ENCODE results near the gene PGPEP1.
A peak's percentile ranks its signal among the peaks of the same experiment; 100 is the strongest.
"Not testable (repeated sequence)": the region's sequence is repeated elsewhere in the genome, so short reads cannot be mapped to it uniquely, and the experiment has no call there.

The PGPEP1 gene

DNA sequence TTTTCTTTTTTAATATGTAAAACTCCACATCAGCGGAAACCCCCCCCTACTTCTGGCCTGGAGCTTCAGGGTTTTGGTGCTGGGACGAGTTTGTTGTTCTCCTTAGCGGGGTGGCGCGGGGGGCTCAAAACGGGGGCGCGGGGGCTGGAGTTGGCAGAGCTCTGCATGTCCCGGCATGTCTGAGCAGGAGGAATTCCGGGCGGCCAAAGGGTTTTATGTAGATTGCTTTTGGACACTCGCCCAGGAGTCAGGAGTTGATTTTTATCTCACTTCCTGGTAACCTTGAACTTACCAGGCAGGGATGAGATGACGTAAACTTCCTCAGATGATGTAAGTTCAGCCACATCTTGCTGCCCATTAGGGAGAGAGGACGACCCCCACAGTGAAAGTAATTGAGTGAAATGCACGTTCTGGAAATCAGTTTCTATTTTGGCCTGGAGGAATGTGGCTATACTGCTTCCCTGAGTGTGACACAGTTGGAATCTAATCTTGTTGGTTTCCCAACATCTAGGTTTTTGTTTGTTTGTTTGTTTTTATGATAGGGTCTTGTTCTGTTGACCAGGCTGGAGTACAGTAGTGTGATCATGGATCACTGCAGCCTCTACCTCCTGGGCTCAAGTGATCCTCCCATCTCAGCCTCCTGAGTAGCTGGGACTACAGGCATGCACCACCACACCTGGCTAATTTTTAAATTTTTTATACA, 24.6 kb downstream of the PGPEP1 start:
- DNase-seq (ENCODE audit: low read depth), result no peak

DNA sequence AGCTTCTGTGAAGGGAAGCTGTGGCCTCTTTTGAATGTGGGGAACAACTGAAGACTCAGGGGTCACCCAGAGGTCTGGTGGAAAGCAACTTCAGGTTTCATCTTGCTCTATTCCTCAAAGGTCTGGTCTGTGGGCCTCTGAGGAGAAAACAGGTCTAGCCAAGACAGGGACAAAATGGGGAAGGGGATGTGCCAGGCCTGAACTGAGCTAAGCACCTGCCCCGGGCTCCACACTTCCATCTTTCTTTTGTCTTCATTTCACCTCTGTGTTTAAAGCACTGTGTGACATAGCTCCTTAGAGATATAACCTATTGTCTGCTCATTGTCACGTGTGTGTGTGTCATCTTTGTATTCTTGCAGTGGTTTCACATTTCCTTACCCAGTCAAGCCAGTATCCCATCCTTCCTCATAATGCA, 25.6 kb downstream of the PGPEP1 start:
- no peak for DNase-seq (ENCODE audit: low read depth)

DNA sequence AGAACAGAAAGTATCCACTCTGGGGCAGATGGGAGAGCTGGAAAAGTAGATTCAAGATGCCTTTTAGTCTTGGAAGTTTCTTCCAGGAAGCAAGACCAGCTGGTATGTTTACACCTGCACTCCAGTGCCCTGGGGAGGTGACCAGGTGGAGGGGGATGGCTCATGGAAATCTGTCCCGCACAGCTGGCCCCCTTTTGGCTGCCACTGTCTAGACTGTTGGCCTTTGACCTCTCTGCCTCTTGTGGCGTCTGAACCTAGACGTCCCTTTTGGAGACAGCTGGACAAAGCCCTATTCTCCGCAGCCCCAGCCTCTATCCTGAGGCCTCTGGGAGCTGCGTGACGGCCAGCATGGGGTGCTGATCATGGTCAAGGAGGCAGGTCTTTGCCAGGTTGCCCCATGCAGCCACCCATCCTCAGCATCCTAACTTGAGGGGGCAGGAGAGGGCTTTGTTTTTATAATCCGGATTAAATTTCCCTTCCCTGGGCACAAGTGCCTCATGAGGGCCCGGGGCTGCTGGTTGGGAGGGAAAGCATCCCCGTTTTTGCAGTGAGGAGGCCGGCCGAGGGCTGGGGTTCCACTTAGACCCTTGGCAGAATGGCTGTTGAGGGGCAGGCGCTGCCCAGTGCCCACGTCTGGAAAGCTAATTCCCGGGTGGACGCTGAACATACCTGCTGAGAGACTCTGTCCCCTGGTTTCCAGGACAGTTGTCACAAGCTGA, 28.3 kb downstream of the PGPEP1 start:
- DNase-seq (ENCODE audit: low read depth), result no peak

DNA sequence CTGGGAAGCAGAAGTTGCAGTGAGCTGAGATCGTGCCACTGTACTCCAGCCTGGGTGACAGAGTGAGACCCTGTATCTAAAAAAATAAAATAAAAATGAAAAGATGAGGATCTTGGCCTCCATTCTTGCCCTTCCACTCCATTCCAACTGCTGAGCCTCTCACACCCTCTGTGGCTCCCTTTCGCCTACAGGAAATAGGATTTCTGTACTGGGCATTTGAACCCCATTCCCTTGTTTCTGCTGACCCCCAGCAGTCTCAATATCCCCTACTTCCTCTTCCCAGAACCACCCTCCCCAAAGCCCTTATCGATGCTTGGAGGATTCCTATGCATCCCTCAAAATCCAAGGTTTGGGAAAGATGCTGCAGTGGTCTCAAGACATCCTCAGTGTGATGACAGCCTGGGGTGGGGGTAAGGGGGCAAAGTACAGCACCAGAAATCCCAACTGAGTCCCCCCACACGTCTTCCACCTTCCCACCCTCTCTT, 33.1 kb downstream of the PGPEP1 start:
- no peak for DNase-seq (ENCODE audit: low read depth)

DNA sequence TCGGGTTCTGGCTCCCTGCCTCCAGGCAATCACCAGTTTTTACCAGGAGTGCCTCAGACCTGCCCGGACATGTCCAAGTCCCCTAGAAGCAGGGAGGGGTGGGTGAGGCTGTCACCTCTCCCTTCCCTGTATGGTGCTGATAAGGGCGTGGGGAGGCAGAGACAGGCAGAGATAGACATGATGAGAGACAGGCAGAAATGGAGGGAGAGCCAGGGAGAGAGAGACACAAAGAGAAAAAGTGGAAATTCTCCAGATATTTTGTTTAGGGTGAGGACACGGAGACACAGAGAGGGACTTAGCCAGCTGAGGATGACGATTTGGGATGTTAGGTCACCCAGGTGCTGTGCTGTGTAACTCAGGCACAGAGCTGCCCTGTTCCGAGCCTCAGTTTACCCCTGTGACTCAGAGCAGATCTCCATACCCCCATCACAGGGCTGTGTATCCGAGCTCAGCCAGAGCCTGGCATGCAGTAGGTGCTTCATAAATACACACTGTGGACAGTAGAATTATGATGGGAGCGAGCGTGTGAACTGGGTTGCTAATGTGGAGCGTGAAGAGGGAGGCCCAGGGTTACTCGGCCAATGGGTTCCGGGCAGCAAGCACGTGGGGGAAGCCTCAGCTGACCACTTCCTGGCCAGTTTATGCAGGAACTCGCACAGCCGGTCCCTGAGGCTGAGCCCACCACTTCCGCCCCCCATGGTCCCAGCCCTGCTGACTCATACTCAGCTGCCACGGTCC, 33.7 kb downstream of the PGPEP1 start:
- DNase-seq (ENCODE audit: low read depth), result peak; percentile 64

DNA sequence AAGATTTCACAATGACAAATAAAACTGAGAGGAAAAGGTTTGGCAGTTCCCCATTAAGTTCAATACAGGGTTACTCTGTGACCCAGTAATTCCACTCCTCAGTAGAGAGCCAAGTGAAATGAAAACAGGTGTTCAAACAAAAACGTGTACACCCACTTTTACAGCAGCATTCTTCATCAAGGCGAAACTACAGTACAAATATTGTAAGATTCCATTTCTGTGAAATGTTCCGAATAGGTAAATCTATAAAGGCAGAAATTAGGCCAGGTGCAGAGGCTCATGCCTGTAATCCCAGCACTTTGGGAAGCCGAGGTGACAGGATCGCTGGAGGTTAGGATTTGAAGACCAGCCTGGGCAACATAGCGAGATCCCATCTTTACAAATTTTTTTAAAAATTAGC, 36.6 kb downstream of the PGPEP1 start:
- DNase-seq (ENCODE audit: low read depth), result no peak

DNA sequence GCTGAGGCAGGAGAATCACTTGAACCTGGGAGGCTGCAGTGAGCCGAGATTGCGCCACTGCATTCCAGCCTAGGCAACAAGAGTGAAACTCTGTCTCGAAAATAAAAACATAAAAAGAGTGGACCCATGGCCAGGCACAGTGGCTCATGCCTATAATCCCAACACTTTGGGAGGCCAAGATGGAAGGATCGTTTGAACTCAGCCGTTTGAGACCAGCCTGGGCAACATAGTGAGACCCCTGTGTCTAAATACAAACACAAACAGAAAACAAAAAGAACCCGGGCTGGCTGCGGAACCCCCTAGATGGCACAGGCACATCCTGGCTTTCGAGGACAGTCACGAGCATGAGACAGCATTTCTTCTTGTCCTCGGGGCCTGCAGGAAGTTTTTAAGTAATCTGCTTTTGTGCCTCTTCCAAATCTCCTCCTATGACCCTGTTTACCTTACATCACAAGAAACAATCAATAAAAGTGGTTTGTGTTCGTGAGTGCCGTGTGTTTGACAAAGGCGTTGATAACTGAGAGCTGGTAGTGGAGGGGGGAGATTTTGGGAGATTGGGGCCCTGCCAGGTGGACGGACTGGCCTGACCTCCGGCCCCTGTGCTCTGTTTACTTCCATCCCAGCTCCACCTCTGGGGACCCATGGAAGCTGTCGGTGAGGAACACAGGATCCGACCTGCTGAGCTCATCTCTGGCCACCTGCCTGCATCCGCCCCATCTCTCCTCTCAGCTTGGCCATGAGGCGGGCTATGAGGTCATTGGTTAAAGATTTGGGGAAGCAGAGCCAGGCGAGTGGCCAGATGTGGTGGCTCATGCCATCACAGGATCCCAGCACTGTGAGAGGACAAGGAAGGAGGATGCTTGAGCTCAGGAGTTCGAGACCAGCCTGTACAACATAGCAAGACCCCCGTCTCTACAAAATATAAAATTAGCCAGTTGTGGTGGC, 39.7 kb downstream of the PGPEP1 start:
- DNase-seq (ENCODE audit: low read depth), result no peak

DNA sequence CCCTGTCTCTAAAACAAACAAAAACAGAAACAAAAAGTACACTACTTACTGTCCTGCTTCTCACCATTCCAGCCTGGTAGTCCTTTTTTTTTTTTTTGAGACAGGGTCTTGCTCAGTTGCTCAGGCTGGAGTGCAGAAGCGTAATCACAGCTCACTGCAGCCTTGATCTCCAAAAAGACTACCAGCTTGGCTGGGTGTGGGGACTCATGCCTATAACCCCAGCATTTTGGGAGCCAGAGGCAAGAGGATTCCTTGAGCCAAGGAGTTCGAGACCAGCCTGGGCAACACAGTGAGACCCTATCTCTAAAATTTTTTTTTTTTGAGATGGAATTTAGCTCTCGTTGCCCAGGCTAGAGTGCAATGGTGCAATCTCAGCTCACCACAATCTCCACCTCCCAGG, 40.4 kb downstream of the PGPEP1 start:
- DNase-seq (ENCODE audit: low read depth), result no peak

DNA sequence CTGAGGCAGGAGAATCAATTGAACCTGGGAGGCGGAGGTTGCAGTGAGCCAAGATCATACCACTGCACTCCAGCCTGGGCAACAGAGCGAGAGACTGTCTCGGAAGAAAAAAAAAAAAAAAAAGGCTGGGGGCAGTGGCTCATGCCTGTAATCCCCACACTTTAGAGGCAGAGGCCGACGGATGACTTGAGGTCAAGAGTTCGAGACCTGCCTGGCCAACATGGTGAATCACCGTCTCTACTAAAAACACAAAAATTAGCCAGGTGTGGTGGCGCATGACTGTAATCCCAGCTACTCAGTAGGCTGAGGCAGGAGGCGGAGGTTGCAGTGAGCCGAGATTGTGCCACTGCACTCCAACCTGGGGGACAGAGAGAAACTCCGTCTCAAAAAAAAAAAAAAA, 43.2 kb downstream of the PGPEP1 start:
- DNase-seq (ENCODE audit: low read depth), result not testable (repeated sequence)

DNA sequence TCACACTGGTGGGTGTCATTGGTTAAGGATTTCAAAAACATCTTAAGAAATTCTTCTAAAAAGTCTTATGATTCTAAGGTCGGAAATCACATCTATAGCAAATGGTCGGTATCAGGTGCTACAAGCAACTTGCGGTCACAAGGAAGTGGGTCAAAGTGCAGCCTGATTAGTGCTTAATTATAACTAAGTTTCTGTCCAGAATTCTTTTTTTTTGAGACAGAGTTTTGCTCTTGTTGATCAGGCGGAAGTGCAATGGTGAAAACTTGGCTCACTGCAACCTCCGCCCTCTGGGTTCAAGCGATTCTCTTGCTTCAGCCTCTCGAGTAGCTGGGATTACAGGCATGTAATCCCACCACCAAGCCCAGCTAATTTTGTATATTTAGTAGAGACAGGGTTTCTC, 44.4 kb downstream of the PGPEP1 start:
- no peak for DNase-seq (ENCODE audit: low read depth)

DNA sequence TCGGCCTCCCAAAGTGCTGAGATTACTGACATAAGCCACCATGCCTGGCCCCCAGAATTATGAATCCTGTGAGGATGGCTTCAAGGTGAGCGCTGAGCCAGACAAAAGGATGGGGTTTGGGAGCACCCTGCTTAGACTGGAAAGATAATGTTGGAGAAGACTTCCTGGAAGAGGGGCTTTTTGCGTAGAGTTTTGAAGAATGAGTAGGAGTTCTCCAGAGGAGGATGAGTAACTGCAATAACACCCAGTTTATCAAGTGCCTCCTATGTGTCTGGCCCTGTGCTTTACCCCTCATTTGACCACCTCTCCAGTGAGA, 44.9 kb downstream of the PGPEP1 start:
- DNase-seq (ENCODE audit: low read depth), result no peak

DNA sequence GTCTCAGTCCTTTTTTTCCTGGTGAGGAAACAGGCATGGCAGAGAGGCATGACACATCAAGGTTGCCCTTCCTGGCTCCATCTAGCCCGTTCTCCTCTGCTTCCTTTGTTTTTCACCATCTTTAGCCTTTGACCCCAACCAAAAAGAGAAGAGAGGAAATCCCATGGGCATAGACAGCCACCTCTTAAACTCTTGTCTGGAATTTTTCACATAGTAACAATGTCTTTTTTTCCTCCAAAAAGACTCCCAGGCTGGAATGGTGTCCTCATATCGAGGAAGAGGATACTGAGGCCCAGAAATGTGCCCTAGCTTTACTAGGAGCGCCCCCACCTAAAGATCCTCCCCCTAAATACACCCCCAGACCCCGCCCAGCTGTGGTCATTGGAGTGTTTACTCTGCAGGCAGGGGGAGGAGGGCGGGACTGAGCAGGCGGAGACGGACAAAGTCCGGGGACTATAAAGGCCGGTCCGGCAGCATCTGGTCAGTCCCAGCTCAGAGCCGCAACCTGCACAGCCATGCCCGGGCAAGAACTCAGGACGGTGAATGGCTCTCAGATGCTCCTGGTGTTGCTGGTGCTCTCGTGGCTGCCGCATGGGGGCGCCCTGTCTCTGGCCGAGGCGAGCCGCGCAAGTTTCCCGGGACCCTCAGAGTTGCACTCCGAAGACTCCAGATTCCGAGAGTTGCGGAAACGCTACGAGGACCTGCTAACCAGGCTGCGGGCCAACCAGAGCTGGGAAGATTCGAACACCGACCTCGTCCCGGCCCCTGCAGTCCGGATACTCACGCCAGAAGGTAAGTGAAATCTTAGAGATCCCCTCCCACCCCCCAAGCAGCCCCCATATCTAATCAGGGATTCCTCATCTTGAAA, 45.5 kb downstream of the PGPEP1 start, which contains the start of gene GDF15:
TSS of gene GDF15 (plus strand) at position 484 of the 868 bp plus-strand sequence. CDS start at position 516, 32 bp downstream.
- no peak for DNase-seq (ENCODE audit: low read depth)

DNA sequence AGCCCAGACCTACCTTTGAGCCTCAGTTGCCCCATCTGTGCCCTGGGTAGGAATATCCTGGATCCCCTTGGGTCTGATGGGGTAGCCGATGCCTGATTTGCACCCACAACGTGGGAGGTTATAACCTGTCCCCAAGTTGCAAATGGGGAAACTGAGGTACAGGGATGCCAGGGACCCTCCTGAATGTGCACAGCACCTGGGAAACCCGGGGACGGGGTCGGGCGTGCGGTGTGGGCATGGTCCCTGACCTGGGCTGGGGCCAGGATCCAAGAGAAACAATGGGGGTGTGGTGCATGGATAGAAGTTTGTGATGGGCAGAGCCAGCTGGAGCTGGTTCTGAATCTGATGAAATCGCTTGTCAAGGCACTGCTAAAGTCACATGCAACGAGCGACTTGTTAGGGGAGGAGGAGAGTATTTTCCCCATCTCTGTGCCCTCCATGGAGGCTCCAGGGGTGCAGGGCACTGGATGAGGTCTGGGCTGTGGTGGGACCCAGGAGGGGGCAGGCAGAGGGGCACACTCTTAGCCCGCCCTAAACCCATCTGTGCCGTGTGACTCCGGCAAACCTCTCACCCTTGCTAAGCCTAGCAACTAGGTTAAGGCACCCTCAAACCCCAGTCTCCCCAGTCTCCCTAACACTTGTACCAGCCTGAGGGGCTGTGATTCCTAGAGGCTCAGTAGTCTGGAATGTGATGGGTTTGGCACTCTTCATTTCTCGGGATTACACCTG, 46.3 kb downstream of the PGPEP1 start:
- no peak for DNase-seq (ENCODE audit: low read depth)

DNA sequence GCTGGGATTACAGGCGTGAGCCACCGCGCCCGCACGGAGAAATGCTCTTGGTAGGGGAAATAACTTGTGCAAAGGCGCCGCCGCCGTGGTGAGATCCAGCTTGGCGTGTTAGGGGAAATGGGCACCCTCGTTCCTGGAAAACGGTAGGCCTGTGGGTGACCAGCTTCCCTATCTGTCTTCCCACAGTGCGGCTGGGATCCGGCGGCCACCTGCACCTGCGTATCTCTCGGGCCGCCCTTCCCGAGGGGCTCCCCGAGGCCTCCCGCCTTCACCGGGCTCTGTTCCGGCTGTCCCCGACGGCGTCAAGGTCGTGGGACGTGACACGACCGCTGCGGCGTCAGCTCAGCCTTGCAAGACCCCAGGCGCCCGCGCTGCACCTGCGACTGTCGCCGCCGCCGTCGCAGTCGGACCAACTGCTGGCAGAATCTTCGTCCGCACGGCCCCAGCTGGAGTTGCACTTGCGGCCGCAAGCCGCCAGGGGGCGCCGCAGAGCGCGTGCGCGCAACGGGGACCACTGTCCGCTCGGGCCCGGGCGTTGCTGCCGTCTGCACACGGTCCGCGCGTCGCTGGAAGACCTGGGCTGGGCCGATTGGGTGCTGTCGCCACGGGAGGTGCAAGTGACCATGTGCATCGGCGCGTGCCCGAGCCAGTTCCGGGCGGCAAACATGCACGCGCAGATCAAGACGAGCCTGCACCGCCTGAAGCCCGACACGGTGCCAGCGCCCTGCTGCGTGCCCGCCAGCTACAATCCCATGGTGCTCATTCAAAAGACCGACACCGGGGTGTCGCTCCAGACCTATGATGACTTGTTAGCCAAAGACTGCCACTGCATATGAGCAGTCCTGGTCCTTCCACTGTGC, 47.9 kb downstream of the PGPEP1 start:
- peak; percentile 72 for DNase-seq (ENCODE audit: low read depth)

DNA sequence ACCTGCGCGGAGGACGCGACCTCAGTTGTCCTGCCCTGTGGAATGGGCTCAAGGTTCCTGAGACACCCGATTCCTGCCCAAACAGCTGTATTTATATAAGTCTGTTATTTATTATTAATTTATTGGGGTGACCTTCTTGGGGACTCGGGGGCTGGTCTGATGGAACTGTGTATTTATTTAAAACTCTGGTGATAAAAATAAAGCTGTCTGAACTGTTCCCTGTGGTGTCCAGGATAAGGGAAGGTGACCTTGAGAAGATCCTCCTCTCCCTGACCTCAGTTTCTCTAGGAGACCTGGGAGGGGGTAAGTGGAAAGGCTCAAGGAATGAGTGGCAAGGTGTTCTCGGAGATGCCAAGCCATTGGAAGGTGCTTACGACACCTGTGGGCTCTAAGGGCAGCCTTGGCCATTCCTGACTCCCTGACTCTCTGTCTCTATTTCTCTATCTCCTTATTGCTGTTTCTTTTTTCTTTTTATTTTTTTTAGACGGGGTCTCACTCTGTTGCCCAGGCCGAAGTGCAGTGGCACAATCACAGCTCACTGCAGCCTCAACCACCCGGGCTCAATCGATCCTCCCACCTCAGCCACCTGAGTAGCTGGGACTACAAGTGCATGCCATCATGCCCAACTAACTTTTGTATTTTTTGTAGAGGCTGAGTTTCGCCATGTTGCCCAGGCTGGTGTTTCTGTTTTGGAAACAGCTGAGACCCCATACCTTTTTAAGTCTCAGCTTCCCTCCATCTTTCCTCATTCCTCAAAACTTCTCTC, 48.7 kb downstream of the PGPEP1 start:
- DNase-seq (ENCODE audit: low read depth), result no peak

DNA sequence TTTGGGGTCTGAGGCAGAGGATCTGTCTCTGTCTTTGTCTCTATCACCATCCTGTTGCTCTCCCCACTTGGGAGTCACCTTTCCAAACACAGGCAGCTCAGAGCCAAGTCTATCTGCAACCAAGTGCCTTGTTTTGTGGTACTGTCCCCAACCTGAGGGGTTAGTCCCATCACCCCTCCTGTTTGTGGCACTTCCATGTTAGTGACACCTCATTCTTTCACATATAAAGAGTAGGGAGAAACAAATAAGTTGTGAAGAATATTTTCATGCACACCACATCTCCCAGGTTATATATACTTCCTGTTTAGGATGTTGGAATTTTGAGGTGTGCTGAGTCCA, 49.3 kb downstream of the PGPEP1 start:
- no peak for DNase-seq (ENCODE audit: low read depth)

DNA sequence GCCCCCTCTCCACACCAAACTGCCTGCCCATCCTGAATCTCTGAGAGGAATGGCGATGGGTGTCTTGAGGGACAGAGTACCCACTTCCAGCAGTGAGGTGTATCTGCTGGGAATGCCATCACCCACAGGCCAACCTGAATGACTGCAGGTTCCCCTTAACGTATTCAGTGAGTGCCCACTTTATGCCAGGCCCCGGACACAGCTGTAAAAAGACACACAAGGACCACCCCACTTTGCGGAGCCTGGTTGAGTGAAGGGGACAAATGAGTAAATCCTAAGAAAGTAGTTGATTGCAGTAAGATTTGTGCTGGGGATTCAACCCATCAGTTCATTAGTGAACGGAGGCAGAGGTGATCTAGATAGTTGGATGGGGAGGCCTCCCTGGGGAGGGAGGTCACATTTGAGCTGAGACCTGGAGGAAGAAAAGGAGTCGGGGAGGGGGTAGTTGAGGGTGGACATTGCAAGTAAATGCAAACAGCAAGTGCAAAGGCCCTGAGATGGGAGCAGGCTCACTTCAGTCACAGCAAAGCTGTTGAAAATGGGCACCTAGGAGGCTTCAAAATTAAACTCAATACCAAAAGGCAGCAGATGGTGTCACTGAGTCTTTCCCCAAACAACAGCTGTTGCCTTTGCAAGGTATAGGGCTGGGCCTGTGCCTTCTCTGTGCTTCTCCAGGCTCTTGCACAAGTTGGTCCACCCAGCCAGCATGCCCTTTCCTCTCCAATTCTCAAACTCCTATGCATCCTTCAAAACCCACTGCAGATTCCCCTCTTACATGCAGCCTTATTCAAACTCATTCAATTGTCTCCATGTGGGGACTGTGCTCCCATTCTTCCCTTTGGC, 49.9 kb downstream of the PGPEP1 start:
- DNase-seq (ENCODE audit: low read depth), result no peak

Data from stimulated activated CD8-positive, alpha-beta memory T cell treated with anti-CD3 and anti-CD28 coated beads, Interleukin-4, amount 100 ng/mL, for 24 hours (primary cell).